Heart right ventricle (tissue), 16 donors: ENCODE data around the gene ERBB4. TPM values are rescaled to one million over a fixed set of nuclear protein-coding genes. Genes with fewer than 3 reads are reported as not detected.

Experiments
- ATAC-seq, 8 donors: fragments of 200-7000 bp; cut with Tn5 transposase; one replicate each; pipeline ENCODE4 v1.9.1; 2020; ENCODE audit warnings: mild to moderate bottlenecking in 8 of 8, moderate library complexity in 8 of 8, moderate number of reproducible peaks in 1 of 8
- DNase-seq, 2 donors: peaks; one replicate each; pipeline ENCODE4 v3.0.0-alpha.2; 2020
- H3K27ac ChIP-seq, 10 donors: fragments of 200-600 bp; sonication (generic) in 2 of 10; one replicate each; pipeline versions ENCODE4 v1.5.0 to v1.8.0; 2020 to 2022; ENCODE audit warnings: mild to moderate bottlenecking in 3 of 10
- H3K27me3 ChIP-seq, 7 donors: fragments of 200-600 bp; one replicate each; pipeline ENCODE4 v1.8.0; 2021 to 2022; ENCODE audit warnings: mild to moderate bottlenecking in 2 of 7
- H3K36me3 ChIP-seq, 9 donors: fragments of 200-600 bp; sonication (generic) in 1 of 9; one replicate each; pipeline versions ENCODE4 v1.5.0 to v1.8.0; 2020 to 2022; ENCODE audit warnings: mild to moderate bottlenecking in 2 of 9
- H3K4me1 ChIP-seq, 9 donors: fragments of 200-600 bp; sonication (generic) in 1 of 9; one replicate each; pipeline versions ENCODE4 v1.5.0 to v1.8.0; 2020 to 2022; ENCODE audit warnings: mild to moderate bottlenecking in 4 of 9
- H3K4me3 ChIP-seq, 10 donors: fragments of 200-600 bp; sonication (generic) in 2 of 10; one replicate each; pipeline versions ENCODE4 v1.5.0 to v1.8.0; 2020 to 2022; ENCODE audit warnings: mild to moderate bottlenecking in 7 of 10, moderate library complexity in 2 of 10
- H3K9me3 ChIP-seq, 11 donors: fragments of 200-600 bp in 10 of 11; sonication (generic) in 2 of 11; one replicate each; pipeline versions ENCODE4 v1.5.0 to v1.8.0; 2013 to 2022; ENCODE audit warnings: mild to moderate bottlenecking in 2 of 11, control low read depth in 1 of 11, moderate library complexity in 1 of 11
- WGBS, 2 donors: extraction: QIAGEN DNeasy Blood & Tissue Kit; methylation state at CpG; one replicate each; pipeline ENCODE4 v1.1.7; 2013; ENCODE audit warnings: inconsistent platforms in 1 of 2; 5-methylcytosine and 5-hydroxymethylcytosine counted together
- intact Hi-C, 10 donors: fragments of 100-400 bp; cut with DNase I; formaldehyde crosslinking; loops; one replicate each; pipeline versions ENCODE4 v1.11.1 to v1.14.2; 2022
- polyA plus RNA-seq, 2 donors: library from polyadenylated mRNA; stranded (reverse); fragments of 200-250 nt; gene quantifications; one replicate each; pipeline ENCODE4 v1.2.3, GENCODE V29; 2013
- total RNA-seq, 10 donors: library from RNA; stranded (reverse); fragmentation: NEBNext Ultra II Directional in 3 of 10; extraction: Animal tissue kit (Norgen Biotek cat#: 25700) in 3 of 10; gene quantifications; one replicate each; pipeline versions ENCODE4 v1.2.1 to v1.2.4, GENCODE V29; 2021 to 2023
- TF ChIP-seq, protein P1 (sequence below), 9 donors: fragments of 200-600 bp; sonication (generic) in 2 of 9; IDR thresholded peaks; one replicate each; pipeline versions ENCODE4 v1.5.0 to v1.8.0; 2021 to 2022; ENCODE audit warnings: antibody characterized with exemption in 9 of 9, mild to moderate bottlenecking in 5 of 9, moderate library complexity in 1 of 9
- donor health status: Arrhythmogenic right ventricular cardiomyopathy.
- donor health status: ischemic (EF 13 %, LVEDD 7.1; RV severe dilation, severe dysfunction).
- donor health status: healthy with polysubstance abuse.
- donor health status: DM: no; HTN: yes; CAD: no.
- donor health status: DM: no; HTN: no; CAD: no.
- donor health status: ischemic (EF 25% LVEDD 6.9; RV normal size, moderate dysfunction).
- donor health status: ischemic (EF 25% LVEDD 5.7; RV mildly dilated, moderate dysfunction).
- donor health status: healthy.
- donor health status: DM: yes; HTN: yes; CAD: no.
- donor health status: Ischemic cardiomyopathy.
- donor health status: ischemic (EF 35%, LVEDD 5.7; RV mildly dilated, moderate dysfunction).
- donor health status: nonischemic (EF 11% LVEDD 7.7; RV severe dilation, severe dysfunction).
- donor health status: DM: yes; HTN: yes; CAD: no.
- donor health status: PGD.
- donor health status: ischemic (EF 29% LVEDD 5.4; RV normal size, mild dysfunction).
- donor health status: nonischemic (EF 23%, LVEDD 6.1; RV moderate dilation, normal function).

The ERBB4 gene
- total and polyA plus RNA-seq, 12 donors: 1.2 to 24.6 (median 16.1) TPM

DNA sequence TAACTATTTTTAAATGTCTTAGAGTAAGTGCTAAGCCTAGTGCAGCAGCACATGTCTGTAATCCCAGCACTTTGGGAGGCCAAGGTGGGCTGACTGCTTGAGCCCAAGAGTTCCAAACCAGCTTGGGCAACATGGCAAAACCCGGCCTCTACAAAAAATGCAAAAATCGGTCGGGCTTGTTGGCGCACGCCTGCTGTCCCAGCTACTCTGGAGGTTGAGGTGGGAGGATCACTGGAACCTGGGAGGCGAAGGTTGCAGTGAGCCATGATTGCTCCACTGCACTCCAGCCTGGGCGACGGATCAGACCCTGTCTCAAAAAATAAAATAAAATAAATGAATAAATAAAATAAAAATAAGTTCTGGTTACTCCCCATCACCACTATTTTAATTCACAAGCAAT lies 783.4 kb downstream of the ERBB4 start:
- TF ChIP-seq, protein P1, sequence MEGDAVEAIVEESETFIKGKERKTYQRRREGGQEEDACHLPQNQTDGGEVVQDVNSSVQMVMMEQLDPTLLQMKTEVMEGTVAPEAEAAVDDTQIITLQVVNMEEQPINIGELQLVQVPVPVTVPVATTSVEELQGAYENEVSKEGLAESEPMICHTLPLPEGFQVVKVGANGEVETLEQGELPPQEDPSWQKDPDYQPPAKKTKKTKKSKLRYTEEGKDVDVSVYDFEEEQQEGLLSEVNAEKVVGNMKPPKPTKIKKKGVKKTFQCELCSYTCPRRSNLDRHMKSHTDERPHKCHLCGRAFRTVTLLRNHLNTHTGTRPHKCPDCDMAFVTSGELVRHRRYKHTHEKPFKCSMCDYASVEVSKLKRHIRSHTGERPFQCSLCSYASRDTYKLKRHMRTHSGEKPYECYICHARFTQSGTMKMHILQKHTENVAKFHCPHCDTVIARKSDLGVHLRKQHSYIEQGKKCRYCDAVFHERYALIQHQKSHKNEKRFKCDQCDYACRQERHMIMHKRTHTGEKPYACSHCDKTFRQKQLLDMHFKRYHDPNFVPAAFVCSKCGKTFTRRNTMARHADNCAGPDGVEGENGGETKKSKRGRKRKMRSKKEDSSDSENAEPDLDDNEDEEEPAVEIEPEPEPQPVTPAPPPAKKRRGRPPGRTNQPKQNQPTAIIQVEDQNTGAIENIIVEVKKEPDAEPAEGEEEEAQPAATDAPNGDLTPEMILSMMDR (IDR thresholded peaks at IDR 0.05): no peak
- DNase-seq (no peak), ATAC-seq (no peak)
- Histone ChIP-seq H3K4me3 (no peak overlapping the region), H3K36me3 (no peaks in the 10 kb centered on the region), H3K27me3 (no peaks in the 10 kb centered on the region), H3K9me3 (no peaks in the 10 kb centered on the region), H3K27ac (no peak overlapping the region), H3K4me1 (peaks cover 0 to 6% (median 0%) of the 10 kb centered on the region in 9 donors)
- 95 to 96% methylated on average over 8 of the region's 8 CpGs for WGBS, 2 donors
- intact Hi-C loops: no loop called here

DNA sequence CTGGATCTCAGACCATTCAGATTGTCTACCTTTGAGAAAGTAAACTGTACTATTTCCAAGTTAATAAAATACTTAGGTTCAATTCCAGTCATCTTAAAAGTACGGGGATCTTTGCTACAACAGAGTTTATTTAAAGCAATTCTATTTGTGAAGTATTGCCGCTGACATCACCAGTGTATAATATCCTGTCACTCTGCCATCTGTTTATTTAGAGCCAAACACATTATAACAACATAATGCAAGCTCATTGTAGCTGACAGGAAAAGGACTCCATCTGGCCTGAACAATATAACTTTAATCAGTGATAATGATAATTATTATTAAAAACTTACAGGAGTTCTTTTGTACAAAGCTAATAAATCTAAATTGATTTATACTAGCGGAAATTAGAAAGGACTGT lies 786.8 kb downstream of the ERBB4 start:
- DNase-seq: no peak
- no peaks in the 10 kb centered on the region for H3K27me3 ChIP-seq

DNA sequence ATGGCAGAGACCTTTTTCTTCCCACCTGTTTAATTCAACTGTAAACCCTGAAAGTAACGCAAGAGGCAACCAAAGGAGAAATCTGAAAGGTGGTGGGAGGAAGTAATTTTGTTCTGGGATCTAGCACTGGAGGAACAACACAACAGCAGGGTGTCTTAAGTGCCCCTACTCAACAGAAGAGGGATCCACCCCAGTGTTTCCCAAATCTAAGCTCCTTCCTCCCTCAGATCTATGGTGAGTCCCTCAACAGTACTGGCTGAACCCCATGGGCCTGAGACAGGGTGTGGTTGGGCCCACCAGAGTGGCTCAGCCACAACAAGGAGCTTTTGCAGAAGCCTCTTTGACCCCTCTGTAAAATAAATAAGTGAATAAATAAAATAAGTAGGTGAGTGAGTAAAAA lies 790.3 kb downstream of the ERBB4 start:
- WGBS, 2 donors: 97 to 98% methylated on average over 1 of the region's 1 CpG
- DNase-seq (no peak), ATAC-seq (no peak)
- no peaks in the 10 kb centered on the region for H3K9me3 ChIP-seq
- TF ChIP-seq, protein P1 (IDR thresholded peaks at IDR 0.05): no peak
- no peak overlapping the region for H3K27ac ChIP-seq
- no peak overlapping the region for H3K4me3 ChIP-seq
- no peaks in the 10 kb centered on the region for H3K36me3 ChIP-seq
- H3K27me3 ChIP-seq: no peaks in the 10 kb centered on the region
- peaks cover 0 to 13% (median 0%) of the 10 kb centered on the region in 9 donors for H3K4me1 ChIP-seq
- intact Hi-C loops: loop anchor here in 5 of 10 donors (5.0 kb wide), 2 partner anchors 799 to 819 kb away; no protein-coding TSS in a partner anchor

More for the DNA sequence above, 786.8 kb downstream of the ERBB4 start:
- TF ChIP-seq, protein P1 (IDR thresholded peaks at IDR 0.05): no peak
- no peaks in the 10 kb centered on the region for H3K36me3 ChIP-seq
- peak in 1 of 8 donors; percentile 30 for ATAC-seq
- H3K9me3 ChIP-seq: no peaks in the 10 kb centered on the region
- peaks cover 0 to 6% (median 0%) of the 10 kb centered on the region in 9 donors for H3K4me1 ChIP-seq
- 31 to 32% methylated on average over 3 of the region's 3 CpGs for WGBS, 2 donors
- no peak overlapping the region for H3K4me3 ChIP-seq
- no peak overlapping the region for H3K27ac ChIP-seq
- intact Hi-C loops: no loop called here

DNA sequence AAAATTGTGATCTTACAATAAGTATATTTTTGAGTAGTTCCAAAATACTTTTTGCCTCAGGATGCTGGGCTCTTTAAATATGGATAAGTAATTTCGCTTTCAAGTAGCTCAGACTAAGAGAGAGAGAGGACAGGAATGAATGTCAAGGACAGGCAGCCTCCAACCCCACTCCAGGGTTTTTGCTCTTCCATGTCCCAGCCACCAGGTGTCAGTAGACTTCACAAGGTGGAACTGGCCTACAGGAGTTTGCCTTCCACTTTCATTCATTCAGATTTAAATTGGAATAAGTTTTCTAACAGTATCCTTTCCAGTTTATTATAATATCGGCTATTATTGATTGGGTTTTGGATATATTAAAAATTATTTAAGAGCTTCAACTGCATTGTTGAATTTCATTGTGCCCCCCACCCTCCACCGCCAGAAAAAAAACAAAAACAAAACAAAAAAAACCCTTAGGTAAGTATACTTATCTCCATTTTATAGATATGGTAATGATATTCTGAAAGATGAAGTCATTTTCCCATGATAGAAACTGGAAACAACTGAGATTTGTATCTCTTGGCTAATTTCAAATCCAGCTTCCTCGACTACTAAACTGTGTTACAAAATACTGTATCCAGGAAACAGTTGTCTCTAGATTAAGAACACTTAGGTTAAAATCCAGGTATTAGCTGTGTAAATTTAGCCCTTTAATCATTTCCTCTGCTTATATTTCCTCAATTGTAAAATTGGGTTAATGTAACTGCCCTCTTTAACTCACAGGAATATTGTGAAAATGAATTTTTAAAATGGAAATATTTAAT lies 793.1 kb downstream of the ERBB4 start:
- Histone ChIP-seq H3K36me3 (no peaks in the 10 kb centered on the region), H3K9me3 (no peaks in the 10 kb centered on the region), H3K4me3 (no peak overlapping the region), H3K4me1 (peaks cover 0 to 7% (median 0%) of the 10 kb centered on the region in 9 donors), H3K27ac (no peak overlapping the region), H3K27me3 (no peaks in the 10 kb centered on the region)
- intact Hi-C loops: loop anchor here in 5 of 10 donors (5.0 kb wide), 2 partner anchors 802 to 822 kb away; no protein-coding TSS in a partner anchor
- peak in 1 of 2 donors; percentile 32 for DNase-seq
- TF ChIP-seq, protein P1 (IDR thresholded peaks at IDR 0.05): peak; percentile 50 to 86 (median 84)
- WGBS, 2 donors: 26 to 36% methylated on average over 4 of the region's 4 CpGs
- ATAC-seq: peak; percentile 72 to 88 (median 82)
